D721Med (cell line): ENCODE measurements around the gene GGT1.
"Not testable (repeated sequence)": the region's sequence is repeated elsewhere in the genome, so short reads cannot be mapped to it uniquely, and the experiment has no call there.

Experiments
- DNase-seq: peaks from one replicate; pipeline ENCODE4 v3.0.0; 2011; ENCODE audit warnings: low spot score; ENCODE audit not compliant: insufficient read length
- FAIRE-seq: peaks from 2 replicates; lab custom pipeline; 2011; peaks lifted over from hg19 to GRCh38; lab: Jason Lieb, UNC
- CTCF ChIP-seq: IDR thresholded peaks from 2 replicates; pipeline ENCODE4 v1.5.1; 2012; ENCODE audit warnings: mild to moderate bottlenecking, control low read depth; ENCODE audit not compliant: insufficient read depth; ENCODE audit errors: missing control alignments

GGT1 gene

GRCh38 chr22:24603770-24604629 lies 1.0 kb downstream of the GGT1 start:
- peak; percentile 19 for TF ChIP-seq CTCF
- not testable (repeated sequence) for DNase-seq, FAIRE-seq

GRCh38 chr22:24606340-24606739 lies 3.3 kb downstream of the GGT1 start:
- FAIRE-seq, result not testable (repeated sequence)

GRCh38 chr22:24607429-24607983 lies 4.5 kb downstream of the GGT1 start:
- FAIRE-seq, DNase-seq: not testable (repeated sequence)

More at GRCh38 chr22:24606340-24606739, 3.3 kb downstream of the GGT1 start:
- DNase-seq, result not testable (repeated sequence)

- FAIRE-seq, DNase-seq: not testable (repeated sequence)
These were observed 5.3 kb downstream of the GGT1 start for GRCh38 chr22:24608327-24608726.

GRCh38 chr22:24609888-24610287 lies 6.9 kb downstream of the GGT1 start:
- not testable (repeated sequence) for FAIRE-seq, DNase-seq

GRCh38 chr22:24614794-24615193 lies 11.8 kb downstream of the GGT1 start:
- FAIRE-seq, DNase-seq: not testable (repeated sequence)

- not testable (repeated sequence) for DNase-seq, FAIRE-seq
These were observed 18.3 kb downstream of the GGT1 start for GRCh38 chr22:24621244-24621643.

- FAIRE-seq, result not testable (repeated sequence)
- DNase-seq, result peak; percentile 1
These were observed 19.6 kb downstream of the GGT1 start for GRCh38 chr22:24622596-24622995.

GRCh38 chr22:24627911-24628310 lies 24.9 kb downstream of the GGT1 start:
- DNase-seq, FAIRE-seq: not testable (repeated sequence)

GRCh38 chr22:24629069-24629468 lies 26.1 kb downstream of the GGT1 start:
- not testable (repeated sequence) for FAIRE-seq, DNase-seq
- TF ChIP-seq CTCF, result peak; percentile 20

- DNase-seq, FAIRE-seq: not testable (repeated sequence)
These were observed 27.9 kb downstream of the GGT1 start for GRCh38 chr22:24630812-24631427.

- not testable (repeated sequence) for FAIRE-seq, DNase-seq
These were observed 28.6 kb downstream of the GGT1 start for GRCh38 chr22:24631430-24632122.

- not testable (repeated sequence) for FAIRE-seq, DNase-seq
These were observed 29.6 kb downstream of the GGT1 start for GRCh38 chr22:24632642-24633041.

GRCh38 chr22:24633231-24634023 lies 30.4 kb downstream of the GGT1 start:
- not testable (repeated sequence) for FAIRE-seq, DNase-seq

GRCh38 chr22:24634776-24635389 lies 31.9 kb downstream of the GGT1 start:
- FAIRE-seq, DNase-seq: not testable (repeated sequence)
